Lower leg skin (tissue), 3 donors: Measurements from ENCODE around the gene DIO1.

Experiments
- CTCF ChIP-seq, 3 donors: fragments of 450-650 bp; IDR thresholded peaks; one replicate each; pipeline ENCODE4 v1.5.1; 2016; ENCODE audit warnings: antibody characterized with exemption in 3 of 3, mild to moderate bottlenecking in 3 of 3, moderate library complexity in 2 of 3
- POLR2A ChIP-seq, 2 donors: fragments of 450-650 bp; IDR thresholded peaks; one replicate each; pipeline ENCODE4 v1.6.1; 2016 to 2017; ENCODE audit warnings: antibody characterized with exemption in 2 of 2, mild to moderate bottlenecking in 1 of 2, moderate library complexity in 1 of 2

GRCh38 chr1:53927376-53927881 is 33.4 kb downstream of the DIO1 start:
- TF ChIP-seq CTCF (IDR thresholded peaks at IDR 0.05), result no peak
- no peak for TF ChIP-seq POLR2A (IDR thresholded peaks at IDR 0.05)
